ENCODE data around the gene KSR1.
"Not testable (repeated sequence)": the region's sequence is repeated elsewhere in the genome, so short reads cannot be mapped to it uniquely, and the experiment has no call there.

- TF ChIP-seq, protein P1, sequence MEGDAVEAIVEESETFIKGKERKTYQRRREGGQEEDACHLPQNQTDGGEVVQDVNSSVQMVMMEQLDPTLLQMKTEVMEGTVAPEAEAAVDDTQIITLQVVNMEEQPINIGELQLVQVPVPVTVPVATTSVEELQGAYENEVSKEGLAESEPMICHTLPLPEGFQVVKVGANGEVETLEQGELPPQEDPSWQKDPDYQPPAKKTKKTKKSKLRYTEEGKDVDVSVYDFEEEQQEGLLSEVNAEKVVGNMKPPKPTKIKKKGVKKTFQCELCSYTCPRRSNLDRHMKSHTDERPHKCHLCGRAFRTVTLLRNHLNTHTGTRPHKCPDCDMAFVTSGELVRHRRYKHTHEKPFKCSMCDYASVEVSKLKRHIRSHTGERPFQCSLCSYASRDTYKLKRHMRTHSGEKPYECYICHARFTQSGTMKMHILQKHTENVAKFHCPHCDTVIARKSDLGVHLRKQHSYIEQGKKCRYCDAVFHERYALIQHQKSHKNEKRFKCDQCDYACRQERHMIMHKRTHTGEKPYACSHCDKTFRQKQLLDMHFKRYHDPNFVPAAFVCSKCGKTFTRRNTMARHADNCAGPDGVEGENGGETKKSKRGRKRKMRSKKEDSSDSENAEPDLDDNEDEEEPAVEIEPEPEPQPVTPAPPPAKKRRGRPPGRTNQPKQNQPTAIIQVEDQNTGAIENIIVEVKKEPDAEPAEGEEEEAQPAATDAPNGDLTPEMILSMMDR (IDR thresholded peaks at IDR 0.05; ENCODE audit: insufficient read depth, low read depth, low read length): not testable (repeated sequence)
- TF ChIP-seq EZH2 (IDR thresholded peaks at IDR 0.05; ENCODE audit: insufficient read depth, low read length): not testable (repeated sequence)
Observed at GRCh38 chr17:27638415-27638914, 182.2 kb downstream of the KSR1 start.
